AG09319 (cell line): ENCODE results near the gene MYBBP1A.
"Not testable (repeated sequence)": the region's sequence is repeated elsewhere in the genome, so short reads cannot be mapped to it uniquely, and the experiment has no call there.

Source experiments
- DNase-seq: peaks from one replicate; pipeline ENCODE4 v3.0.0-alpha.2; 2010; ENCODE audit warnings: low read depth; ENCODE audit errors: extremely low read depth
- CTCF ChIP-seq: IDR thresholded peaks from 2 replicates; pipeline ENCODE4 v1.5.1; 2011; ENCODE audit warnings: low read depth, mild to moderate bottlenecking, inconsistent platforms, low read length, moderate library complexity

MYBBP1A gene

DNA sequence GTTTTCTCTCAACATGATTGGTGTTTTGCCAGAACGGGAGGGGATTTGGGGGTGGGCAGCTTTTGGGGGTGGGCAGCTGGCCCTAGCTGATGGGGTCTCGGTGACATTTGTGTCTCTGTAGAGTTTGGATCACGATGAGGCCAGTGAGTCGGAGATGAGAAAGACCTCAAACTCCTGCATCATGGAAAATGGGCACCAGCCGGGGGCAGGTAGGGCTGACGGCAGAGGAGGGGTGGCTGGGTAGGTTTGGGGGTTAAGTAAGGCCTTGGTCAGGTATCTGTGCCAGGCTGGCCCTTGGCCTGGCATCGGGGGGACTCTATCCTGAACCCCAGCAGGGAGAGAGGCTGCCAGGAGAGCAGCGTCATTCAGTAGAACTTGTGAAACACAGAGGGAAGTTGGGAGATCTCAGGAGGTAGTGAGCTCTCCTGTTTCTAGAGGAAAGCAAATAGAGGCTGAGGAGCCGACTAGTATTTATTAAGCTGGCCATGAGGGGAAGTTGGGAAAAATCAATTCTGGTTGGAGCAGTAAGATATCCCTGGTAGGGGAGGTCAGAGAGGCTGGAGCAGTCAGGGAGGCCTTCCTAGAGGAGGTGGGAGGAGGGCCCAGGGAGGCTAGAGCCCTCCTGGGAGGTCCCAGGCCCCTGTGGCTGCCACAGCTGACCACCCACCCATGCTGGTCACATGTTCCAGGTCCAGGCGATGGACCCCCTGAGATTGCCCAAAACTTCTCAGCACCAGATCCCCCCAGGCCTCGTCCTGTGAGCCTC is 37.2 kb upstream of the MYBBP1A start:
- no peak for DNase-seq
- TF ChIP-seq CTCF = no peak

GRCh38 chr17:4591529-4591928 is 36.3 kb upstream of the MYBBP1A start:
- TF ChIP-seq CTCF = no peak
- no peak for DNase-seq

GRCh38 chr17:4590981-4591453 is 35.8 kb upstream of the MYBBP1A start:
- TF ChIP-seq CTCF = no peak
- DNase-seq = no peak

- DNase-seq = not testable (repeated sequence)
Observed at GRCh38 chr17:4590042-4590441, 34.9 kb upstream of the MYBBP1A start.

DNA sequence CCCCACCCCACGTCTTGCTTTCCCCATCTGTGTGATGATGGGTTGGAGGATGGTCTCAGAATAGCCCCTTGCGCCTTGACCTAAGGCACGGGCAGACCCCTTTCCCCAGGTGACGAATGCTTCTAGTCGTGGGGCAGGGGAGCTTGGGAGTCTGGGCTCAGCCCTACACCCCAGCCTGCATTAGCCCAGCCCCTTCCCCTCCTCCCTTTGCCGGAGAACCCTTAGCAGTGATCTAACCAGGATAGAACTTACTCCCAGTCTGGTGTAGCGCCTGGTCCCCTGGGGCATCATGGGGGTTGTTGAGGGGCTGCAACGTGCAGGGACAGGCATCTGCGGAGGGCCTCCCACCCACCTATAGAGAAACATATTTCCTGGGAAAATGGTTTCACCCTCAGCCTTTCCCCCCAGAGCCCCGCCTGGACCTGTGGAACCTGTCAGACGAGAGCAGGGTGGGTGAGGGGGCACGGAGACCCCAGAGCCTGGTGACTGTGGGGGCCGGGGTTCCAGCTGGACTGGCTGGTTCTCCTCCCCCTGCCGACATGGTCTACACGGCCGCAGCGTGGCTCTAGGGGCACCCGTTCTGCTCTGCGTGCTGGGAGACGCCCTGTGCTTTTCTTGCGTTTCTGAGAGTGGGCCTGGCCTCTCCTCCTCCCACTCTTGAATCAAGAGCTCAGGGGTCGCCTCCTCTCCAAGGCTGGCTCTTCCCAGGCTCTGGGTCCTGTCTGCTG is 33.9 kb upstream of the MYBBP1A start:
- TF ChIP-seq CTCF = no peak
- no peak for DNase-seq

DNA sequence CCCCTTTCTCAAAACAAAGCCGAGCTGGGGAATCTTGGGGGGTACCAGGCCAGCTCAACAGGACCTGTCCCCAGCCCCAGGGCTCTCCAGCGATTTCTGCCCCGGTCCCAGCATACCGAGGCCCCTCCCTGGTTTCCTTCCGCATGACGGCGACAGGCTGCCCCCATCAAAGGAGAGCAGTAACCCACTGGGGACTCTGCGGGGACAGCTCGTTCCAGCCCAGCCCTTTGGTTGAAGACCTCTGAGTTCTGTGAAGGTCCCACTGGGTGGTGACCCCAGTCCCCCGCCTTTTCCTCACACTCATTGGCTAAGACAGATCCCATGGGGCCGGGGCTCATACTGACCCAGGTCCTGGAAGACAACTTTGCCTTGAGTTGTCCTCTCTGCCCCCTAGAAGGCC is 33.2 kb upstream of the MYBBP1A start:
- no peak for TF ChIP-seq CTCF
- DNase-seq = no peak

DNA sequence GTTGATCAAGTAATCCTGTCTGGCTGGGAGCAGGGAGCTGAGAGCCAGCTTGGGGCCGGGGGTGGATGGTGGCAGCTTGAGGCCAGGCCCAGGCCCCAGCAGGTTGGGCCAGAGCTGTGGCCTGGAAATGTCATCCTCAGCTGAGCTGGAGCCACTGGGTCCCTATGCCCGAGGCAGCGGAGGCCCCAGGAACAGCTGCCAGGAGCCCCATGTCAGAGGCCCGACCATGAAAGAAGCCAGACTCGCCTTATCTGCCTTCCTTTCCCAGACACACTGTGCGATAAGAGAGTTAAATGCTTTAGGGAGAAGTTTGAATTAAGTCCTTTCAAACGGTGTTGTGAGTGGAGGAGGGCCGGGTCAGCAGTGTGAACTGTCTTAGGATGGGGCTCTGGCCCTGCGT is 32.6 kb upstream of the MYBBP1A start:
- no peak for TF ChIP-seq CTCF
- DNase-seq = no peak
